GOT3 (cell line): ENCODE results near the gene CMKLR1.

Source experiments
- DNase-seq: peaks from one replicate; lab custom pipeline; 2025; ENCODE audit warnings: mixed read lengths; lab: John Stamatoyannopoulos, UW

CMKLR1 gene

GRCh38 chr12:108361606-108362005, 22.5 kb upstream of the CMKLR1 start:
- DNase-seq: no peak

GRCh38 chr12:108360487-108360886, 21.4 kb upstream of the CMKLR1 start:
- DNase-seq: no peak

GRCh38 chr12:108360057-108360456, 20.9 kb upstream of the CMKLR1 start:
- DNase-seq: no peak

GRCh38 chr12:108358580-108358965, 19.5 kb upstream of the CMKLR1 start:
- no peak for DNase-seq

- no peak for DNase-seq
Observed at GRCh38 chr12:108357834-108358579, 18.9 kb upstream of the CMKLR1 start.

- no peak for DNase-seq
Observed at GRCh38 chr12:108356835-108357806, 18.0 kb upstream of the CMKLR1 start.

- no peak for DNase-seq
Observed at GRCh38 chr12:108355069-108355468, 16.0 kb upstream of the CMKLR1 start.

GRCh38 chr12:108352591-108352990, 13.5 kb upstream of the CMKLR1 start:
- no peak for DNase-seq

GRCh38 chr12:108350511-108350910, 11.4 kb upstream of the CMKLR1 start:
- no peak for DNase-seq

GRCh38 chr12:108349278-108349688, 10.2 kb upstream of the CMKLR1 start:
- no peak for DNase-seq

GRCh38 chr12:108348842-108349241, 9.7 kb upstream of the CMKLR1 start:
- DNase-seq: no peak

- DNase-seq: no peak
Observed at GRCh38 chr12:108346727-108347710, 7.9 kb upstream of the CMKLR1 start.

GRCh38 chr12:108345716-108346633, 6.9 kb upstream of the CMKLR1 start:
- DNase-seq: no peak

GRCh38 chr12:108342985-108343384, 3.9 kb upstream of the CMKLR1 start:
- no peak for DNase-seq

GRCh38 chr12:108341854-108342847, 3.0 kb upstream of the CMKLR1 start:
- DNase-seq: no peak

- no peak for DNase-seq
Observed at GRCh38 chr12:108341356-108341755, 2.2 kb upstream of the CMKLR1 start.

- DNase-seq: no peak
Observed at GRCh38 chr12:108340037-108340436, 926 bp upstream of the CMKLR1 start.

- DNase-seq: no peak
Observed at GRCh38 chr12:108337235-108338223, 1.6 kb downstream of the CMKLR1 start.
